LNCaP clone FGC (cell line): ENCODE measurements around the gene CFAP65.

Experiments used
- DNase-seq: peaks from one replicate; pipeline ENCODE4 v3.0.0-alpha.2; 2011; ENCODE audit warnings: low read depth
- H3K4me3 ChIP-seq: 2 replicates; pipeline ENCODE4 v1.5.1; 2011; ENCODE audit warnings: mild to moderate bottlenecking, low read depth, low read length, control low read depth
- TF ChIP-seq, protein P1 (sequence below): IDR thresholded peaks from 2 replicates; pipeline ENCODE4 v1.5.1; 2012; ENCODE audit warnings: mild to moderate bottlenecking; ENCODE audit not compliant: control insufficient read depth, insufficient read depth; ENCODE audit errors: extremely low read depth

The CFAP65 gene

DNA sequence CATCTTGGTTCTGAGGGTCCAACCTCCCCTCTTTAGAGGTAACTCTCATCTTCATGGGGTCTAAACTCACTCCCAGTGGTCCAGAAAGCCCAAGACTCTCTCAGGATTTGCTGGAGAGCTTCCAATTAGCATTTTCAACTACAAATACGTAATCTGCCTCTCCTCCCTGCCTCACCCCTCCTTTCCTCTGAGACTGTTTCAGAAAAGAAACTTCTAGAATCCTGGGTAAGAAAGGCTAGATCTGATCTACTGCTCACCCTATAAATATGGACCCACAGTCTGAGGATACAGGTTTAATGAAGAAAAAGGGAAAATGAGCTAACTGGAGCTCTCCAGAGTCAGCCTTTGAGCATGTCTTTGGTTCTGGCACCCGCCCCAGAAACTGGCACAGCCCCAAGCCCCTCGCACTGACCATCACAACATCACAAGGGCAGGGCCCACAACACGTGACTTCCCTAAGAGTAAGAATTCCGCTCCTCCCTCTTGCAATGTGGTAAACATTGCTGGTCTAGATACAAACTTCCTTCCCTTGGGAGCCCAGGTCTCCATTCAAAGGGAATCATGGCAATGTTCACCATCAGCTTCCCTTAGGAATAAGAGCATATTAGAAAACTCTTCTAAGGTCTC is 41.1 kb upstream of the CFAP65 start:
- TF ChIP-seq, protein P1, sequence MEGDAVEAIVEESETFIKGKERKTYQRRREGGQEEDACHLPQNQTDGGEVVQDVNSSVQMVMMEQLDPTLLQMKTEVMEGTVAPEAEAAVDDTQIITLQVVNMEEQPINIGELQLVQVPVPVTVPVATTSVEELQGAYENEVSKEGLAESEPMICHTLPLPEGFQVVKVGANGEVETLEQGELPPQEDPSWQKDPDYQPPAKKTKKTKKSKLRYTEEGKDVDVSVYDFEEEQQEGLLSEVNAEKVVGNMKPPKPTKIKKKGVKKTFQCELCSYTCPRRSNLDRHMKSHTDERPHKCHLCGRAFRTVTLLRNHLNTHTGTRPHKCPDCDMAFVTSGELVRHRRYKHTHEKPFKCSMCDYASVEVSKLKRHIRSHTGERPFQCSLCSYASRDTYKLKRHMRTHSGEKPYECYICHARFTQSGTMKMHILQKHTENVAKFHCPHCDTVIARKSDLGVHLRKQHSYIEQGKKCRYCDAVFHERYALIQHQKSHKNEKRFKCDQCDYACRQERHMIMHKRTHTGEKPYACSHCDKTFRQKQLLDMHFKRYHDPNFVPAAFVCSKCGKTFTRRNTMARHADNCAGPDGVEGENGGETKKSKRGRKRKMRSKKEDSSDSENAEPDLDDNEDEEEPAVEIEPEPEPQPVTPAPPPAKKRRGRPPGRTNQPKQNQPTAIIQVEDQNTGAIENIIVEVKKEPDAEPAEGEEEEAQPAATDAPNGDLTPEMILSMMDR = no peak
- no peak for DNase-seq

DNA sequence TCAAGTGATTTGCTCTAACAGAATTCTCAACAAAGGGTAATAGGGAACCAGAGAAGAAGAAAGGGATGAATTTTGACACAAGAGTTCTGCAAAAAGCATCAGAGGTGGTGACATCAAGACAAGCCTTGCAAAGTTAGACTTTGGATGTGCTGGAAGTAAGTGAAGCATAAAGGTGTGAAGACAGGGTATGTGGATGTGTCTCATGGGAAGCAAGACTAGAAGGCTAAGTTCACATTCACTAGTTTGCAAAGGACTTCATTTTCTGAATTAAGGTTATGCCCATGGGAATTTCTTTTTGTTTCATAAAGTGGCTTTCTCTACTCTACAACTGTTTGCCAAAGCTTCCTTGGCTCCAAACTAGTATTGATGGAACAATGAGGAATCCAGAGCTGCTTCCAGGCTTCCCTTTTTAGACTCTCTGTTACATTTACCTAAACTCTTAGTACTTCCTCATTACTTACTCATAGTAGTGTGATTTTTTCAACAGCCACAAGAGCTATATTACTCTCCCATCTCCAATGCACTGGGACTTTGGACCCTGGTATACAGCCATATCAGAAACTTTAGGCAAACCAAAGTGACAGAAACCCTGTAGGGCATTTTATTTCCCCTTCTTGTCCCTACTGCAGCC is 40.5 kb upstream of the CFAP65 start:
- no peak for DNase-seq
- no peak overlapping the region for H3K4me3 ChIP-seq
- TF ChIP-seq, protein P1 = no peak

More for the DNA sequence above, 41.1 kb upstream of the CFAP65 start:
- no peak overlapping the region for H3K4me3 ChIP-seq

DNA sequence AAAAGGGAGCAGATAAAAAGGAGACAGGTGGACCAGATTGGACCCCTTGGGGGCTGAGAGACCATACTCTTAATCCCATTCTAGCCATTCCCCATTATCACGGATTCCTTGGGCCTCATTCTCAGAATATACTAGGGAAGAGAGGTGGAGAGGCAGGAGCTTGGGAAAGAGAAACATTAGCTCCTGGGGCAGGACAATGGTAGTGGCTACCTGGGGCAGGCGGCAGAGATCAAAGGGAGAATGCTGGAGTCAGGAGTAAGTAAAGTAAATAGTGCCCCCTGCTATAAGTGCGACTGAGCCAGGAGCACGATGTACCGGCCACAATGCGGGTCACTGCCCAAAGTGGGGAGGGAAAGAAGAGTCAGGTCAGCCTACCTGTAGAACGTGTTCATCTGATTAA is 39.8 kb upstream of the CFAP65 start:
- DNase-seq = no peak
- no peak overlapping the region for H3K4me3 ChIP-seq
- TF ChIP-seq, protein P1 = no peak

DNA sequence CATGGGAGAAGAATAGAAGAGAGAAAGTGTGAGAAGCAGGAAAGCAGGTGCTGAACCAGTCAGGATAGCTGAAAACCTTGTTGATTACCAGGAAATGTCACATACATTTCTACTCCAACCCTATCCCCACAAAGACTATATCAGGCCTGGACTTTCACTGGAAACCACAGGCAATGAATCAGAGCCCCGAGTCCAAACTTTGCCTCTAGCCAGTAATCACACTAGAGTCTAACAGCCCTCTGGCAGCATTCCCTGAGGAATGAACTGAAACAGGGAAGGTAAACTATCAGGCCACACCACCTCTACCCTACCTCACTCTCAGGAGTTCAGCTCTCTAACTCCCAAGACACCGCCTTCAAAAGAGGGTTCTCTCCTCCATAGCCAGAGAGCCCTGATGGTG is 38.1 kb upstream of the CFAP65 start:
- TF ChIP-seq, protein P1 = no peak
- no peak for DNase-seq
- no peak overlapping the region for H3K4me3 ChIP-seq

DNA sequence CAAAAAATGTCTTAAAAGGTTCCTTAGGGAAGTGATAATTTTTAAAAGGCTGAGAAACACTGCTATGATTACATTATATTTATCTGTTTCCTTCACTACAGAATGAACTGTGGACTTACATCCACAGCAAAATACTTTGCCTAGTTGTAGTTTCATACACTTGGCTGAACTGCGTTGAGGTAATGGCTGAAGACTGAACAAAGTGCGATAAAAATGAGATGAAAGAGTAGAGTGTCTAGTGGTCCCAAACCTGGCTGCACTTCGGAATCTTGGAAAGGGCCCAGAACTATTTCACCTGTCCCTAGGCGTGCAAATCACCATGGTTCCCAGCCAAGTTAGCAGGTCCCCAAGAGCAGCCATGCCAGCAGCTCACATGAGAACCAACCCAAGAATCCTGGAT is 37.6 kb upstream of the CFAP65 start:
- TF ChIP-seq, protein P1 = no peak
- no peak for DNase-seq
- no peak overlapping the region for H3K4me3 ChIP-seq

DNA sequence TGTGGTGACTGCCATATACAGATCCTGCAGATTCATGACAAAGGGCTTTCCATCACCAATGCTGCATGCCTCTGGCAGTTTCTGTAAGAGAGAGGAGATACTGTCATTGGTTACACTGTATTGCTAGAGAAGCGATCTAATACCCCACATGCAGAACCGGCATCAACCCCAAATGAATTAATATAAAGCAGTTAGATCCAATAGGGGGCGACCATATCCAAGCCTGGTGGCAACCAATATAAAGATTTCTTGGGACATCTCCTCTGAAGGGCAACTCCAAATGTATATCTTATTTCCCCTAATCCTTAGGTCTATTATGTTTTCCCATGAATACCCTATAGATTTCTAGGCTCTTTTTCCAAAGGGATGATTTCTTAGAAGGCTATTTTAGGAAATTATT is 36.8 kb upstream of the CFAP65 start:
- DNase-seq = no peak
- TF ChIP-seq, protein P1 = no peak

DNA sequence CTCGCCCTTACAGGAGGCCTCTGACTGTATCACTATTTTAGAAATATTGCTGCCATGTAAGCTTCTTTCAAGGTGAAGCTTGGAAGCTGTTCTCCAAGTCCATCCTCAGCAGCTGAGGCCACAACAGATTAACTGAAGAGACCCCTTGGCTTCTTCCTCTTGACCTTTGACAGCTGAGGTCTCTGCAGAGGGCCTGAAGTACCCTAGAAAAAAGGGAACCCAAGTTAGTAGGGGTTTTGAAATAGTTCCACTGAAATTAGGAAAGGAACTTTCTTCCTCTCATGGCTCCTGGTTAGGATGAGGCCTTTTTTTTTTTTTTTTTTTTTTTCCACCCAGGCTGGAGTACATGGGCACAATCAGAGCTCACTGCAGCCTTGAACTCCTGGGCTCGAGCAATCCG is 34.9 kb upstream of the CFAP65 start:
- TF ChIP-seq, protein P1 = no peak
- DNase-seq = no peak
- no peak overlapping the region for H3K4me3 ChIP-seq

More for the DNA sequence above, 36.8 kb upstream of the CFAP65 start:
- H3K4me3 ChIP-seq = no peak overlapping the region
